ENCODE data around the gene CSF1. TPM values are rescaled to one million over a fixed set of nuclear protein-coding genes. Genes with fewer than 3 reads are reported as not detected.

CSF1 gene
- total and polyA plus RNA-seq, 2 experiments from 2014 or later: 1.4 to 3.5 TPM

DNA sequence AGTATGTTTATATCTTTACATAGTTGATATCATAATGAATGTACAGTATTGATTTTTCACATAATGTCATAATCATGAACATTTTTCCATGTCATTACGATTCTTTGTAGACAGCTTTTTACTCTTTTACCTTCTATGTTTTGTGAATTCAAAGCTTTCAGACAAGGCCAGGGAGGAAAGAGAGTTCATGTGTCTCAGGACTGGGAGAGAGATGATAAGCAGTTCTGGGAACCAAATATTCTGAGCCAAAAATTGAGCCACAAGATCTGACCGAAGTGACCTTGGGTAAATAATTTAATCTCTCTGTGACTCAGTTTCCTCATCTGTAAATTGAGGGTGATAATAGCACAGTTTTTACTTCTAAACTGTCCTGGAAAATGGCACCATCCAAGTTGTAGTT lies 31.8 kb downstream of the CSF1 start:
- Histone ChIP-seq H3K27ac (ENCODE audit: low read depth) (no peak overlapping the region), H3K4me3 (no peak overlapping the region), H3K4me1 (ENCODE audit: insufficient read depth) (no peaks in the 10 kb centered on the region), H3K27me3 (ENCODE audit: insufficient read depth) (no peaks in the 10 kb centered on the region), H3K36me3 (ENCODE audit: insufficient read depth) (no peaks in the 10 kb centered on the region; the same call in 1 of the 2 replicates), H4K20me1 (replicated peaks; ENCODE audit: insufficient read depth) (no peaks in the 10 kb centered on the region), H3K4me2 (no peak overlapping the region), H3K79me2 (replicated peaks; ENCODE audit: insufficient read depth) (no peaks in the 10 kb centered on the region), H2AFZ (no peak overlapping the region), H3F3A (replicated peaks; ENCODE audit: low read depth) (no peaks in the 10 kb centered on the region), H3K9me2 (ENCODE audit: insufficient read depth) (no peaks in the 10 kb centered on the region)
- Mint-ChIP-seq H3K9me3 (peaks cover 18% of the 10 kb centered on the region; the same call in 2 of the 3 replicates), H3K4me1 (no peaks in the 10 kb centered on the region; the same call in 2 of the 3 replicates), H3K27ac (no peak overlapping the region), H3K27me3 (ENCODE audit: insufficient read depth, low read depth, poor library complexity) (peaks cover 6% of the 10 kb centered on the region), H3K4me3 (no peak overlapping the region), H3K36me3 (ENCODE audit: low read depth) (peaks cover 5% of the 10 kb centered on the region; the same call in 1 of the 3 replicates)
- TF ChIP-seq EZH2 (IDR thresholded peaks at IDR 0.05; ENCODE audit: low read depth, unreplicated experiment) (no peak), ZNF331 (CRISPR knock-in tag; IDR thresholded peaks at IDR 0.05; ENCODE audit: low read depth) (no peak), NANOG (IDR thresholded peaks at IDR 0.05; ENCODE audit: borderline replicate concordance) (no peak), POLR2AphosphoS5 (IDR thresholded peaks at IDR 0.05; ENCODE audit: low read depth) (no peak), EZH2phosphoT487 (IDR thresholded peaks at IDR 0.05; ENCODE audit: unreplicated experiment) (no peak)
- TF ChIP-seq, protein P1, sequence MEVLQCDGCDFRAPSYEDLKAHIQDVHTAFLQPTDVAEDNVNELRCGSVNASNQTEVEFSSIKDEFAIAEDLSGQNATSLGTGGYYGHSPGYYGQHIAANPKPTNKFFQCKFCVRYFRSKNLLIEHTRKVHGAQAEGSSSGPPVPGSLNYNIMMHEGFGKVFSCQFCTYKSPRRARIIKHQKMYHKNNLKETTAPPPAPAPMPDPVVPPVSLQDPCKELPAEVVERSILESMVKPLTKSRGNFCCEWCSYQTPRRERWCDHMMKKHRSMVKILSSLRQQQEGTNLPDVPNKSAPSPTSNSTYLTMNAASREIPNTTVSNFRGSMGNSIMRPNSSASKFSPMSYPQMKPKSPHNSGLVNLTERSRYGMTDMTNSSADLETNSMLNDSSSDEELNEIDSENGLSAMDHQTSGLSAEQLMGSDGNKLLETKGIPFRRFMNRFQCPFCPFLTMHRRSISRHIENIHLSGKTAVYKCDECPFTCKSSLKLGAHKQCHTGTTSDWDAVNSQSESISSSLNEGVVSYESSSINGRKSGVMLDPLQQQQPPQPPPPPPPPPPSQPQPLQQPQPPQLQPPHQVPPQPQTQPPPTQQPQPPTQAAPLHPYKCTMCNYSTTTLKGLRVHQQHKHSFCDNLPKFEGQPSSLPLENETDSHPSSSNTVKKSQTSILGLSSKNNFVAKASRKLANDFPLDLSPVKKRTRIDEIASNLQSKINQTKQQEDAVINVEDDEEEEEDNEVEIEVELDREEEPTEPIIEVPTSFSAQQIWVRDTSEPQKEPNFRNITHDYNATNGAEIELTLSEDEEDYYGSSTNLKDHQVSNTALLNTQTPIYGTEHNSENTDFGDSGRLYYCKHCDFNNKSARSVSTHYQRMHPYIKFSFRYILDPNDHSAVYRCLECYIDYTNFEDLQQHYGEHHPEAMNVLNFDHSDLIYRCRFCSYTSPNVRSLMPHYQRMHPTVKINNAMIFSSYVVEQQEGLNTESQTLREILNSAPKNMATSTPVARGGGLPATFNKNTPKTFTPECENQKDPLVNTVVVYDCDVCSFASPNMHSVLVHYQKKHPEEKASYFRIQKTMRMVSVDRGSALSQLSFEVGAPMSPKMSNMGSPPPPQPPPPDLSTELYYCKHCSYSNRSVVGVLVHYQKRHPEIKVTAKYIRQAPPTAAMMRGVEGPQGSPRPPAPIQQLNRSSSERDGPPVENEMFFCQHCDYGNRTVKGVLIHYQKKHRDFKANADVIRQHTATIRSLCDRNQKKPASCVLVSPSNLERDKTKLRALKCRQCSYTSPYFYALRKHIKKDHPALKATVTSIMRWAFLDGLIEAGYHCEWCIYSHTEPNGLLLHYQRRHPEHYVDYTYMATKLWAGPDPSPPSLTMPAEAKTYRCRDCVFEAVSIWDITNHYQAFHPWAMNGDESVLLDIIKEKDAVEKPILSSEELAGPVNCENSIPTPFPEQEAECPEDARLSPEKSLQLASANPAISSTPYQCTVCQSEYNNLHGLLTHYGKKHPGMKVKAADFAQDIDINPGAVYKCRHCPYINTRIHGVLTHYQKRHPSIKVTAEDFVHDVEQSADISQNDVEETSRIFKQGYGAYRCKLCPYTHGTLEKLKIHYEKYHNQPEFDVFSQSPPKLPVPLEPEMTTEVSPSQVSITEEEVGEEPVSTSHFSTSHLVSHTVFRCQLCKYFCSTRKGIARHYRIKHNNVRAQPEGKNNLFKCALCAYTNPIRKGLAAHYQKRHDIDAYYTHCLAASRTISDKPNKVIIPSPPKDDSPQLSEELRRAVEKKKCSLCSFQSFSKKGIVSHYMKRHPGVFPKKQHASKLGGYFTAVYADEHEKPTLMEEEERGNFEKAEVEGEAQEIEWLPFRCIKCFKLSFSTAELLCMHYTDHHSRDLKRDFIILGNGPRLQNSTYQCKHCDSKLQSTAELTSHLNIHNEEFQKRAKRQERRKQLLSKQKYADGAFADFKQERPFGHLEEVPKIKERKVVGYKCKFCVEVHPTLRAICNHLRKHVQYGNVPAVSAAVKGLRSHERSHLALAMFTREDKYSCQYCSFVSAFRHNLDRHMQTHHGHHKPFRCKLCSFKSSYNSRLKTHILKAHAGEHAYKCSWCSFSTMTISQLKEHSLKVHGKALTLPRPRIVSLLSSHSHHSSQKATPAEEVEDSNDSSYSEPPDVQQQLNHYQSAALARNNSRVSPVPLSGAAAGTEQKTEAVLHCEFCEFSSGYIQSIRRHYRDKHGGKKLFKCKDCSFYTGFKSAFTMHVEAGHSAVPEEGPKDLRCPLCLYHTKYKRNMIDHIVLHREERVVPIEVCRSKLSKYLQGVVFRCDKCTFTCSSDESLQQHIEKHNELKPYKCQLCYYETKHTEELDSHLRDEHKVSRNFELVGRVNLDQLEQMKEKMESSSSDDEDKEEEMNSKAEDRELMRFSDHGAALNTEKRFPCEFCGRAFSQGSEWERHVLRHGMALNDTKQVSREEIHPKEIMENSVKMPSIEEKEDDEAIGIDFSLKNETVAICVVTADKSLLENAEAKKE (CRISPR knock-in tag; IDR thresholded peaks at IDR 0.05): no peak
- TF ChIP-seq, protein P2, sequence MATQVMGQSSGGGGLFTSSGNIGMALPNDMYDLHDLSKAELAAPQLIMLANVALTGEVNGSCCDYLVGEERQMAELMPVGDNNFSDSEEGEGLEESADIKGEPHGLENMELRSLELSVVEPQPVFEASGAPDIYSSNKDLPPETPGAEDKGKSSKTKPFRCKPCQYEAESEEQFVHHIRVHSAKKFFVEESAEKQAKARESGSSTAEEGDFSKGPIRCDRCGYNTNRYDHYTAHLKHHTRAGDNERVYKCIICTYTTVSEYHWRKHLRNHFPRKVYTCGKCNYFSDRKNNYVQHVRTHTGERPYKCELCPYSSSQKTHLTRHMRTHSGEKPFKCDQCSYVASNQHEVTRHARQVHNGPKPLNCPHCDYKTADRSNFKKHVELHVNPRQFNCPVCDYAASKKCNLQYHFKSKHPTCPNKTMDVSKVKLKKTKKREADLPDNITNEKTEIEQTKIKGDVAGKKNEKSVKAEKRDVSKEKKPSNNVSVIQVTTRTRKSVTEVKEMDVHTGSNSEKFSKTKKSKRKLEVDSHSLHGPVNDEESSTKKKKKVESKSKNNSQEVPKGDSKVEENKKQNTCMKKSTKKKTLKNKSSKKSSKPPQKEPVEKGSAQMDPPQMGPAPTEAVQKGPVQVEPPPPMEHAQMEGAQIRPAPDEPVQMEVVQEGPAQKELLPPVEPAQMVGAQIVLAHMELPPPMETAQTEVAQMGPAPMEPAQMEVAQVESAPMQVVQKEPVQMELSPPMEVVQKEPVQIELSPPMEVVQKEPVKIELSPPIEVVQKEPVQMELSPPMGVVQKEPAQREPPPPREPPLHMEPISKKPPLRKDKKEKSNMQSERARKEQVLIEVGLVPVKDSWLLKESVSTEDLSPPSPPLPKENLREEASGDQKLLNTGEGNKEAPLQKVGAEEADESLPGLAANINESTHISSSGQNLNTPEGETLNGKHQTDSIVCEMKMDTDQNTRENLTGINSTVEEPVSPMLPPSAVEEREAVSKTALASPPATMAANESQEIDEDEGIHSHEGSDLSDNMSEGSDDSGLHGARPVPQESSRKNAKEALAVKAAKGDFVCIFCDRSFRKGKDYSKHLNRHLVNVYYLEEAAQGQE (IDR thresholded peaks at IDR 0.05; ENCODE audit: unreplicated experiment): no peak
- TF ChIP-seq, protein P3, sequence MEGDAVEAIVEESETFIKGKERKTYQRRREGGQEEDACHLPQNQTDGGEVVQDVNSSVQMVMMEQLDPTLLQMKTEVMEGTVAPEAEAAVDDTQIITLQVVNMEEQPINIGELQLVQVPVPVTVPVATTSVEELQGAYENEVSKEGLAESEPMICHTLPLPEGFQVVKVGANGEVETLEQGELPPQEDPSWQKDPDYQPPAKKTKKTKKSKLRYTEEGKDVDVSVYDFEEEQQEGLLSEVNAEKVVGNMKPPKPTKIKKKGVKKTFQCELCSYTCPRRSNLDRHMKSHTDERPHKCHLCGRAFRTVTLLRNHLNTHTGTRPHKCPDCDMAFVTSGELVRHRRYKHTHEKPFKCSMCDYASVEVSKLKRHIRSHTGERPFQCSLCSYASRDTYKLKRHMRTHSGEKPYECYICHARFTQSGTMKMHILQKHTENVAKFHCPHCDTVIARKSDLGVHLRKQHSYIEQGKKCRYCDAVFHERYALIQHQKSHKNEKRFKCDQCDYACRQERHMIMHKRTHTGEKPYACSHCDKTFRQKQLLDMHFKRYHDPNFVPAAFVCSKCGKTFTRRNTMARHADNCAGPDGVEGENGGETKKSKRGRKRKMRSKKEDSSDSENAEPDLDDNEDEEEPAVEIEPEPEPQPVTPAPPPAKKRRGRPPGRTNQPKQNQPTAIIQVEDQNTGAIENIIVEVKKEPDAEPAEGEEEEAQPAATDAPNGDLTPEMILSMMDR (conservative IDR thresholded peaks at IDR 0.05; ENCODE audit: low read depth in 2 of 2): no peak
- no peak for ATAC-seq
- no peak for DNase-seq (ENCODE audit: low spot score)

Measured in GM23338 (cell line).